Type B pancreatic cell (in vitro differentiated cells): ENCODE results near the gene GALNT8. TPM values are rescaled to one million over a fixed set of nuclear protein-coding genes. Genes with fewer than 3 reads are reported as not detected.

Experiments used
- DNase-seq: peaks from one replicate; pipeline ENCODE4 v3.0.0; 2021; ENCODE audit warnings: mixed read lengths; ENCODE audit not compliant: unreplicated experiment; ENCODE audit errors: extremely low spot score
- H3K27ac Mint-ChIP-seq: 2 replicates; pipeline ENCODE4 v1.8.0; 2021; ENCODE audit warnings: mild to moderate bottlenecking, mixed read lengths
- H3K27me3 Mint-ChIP-seq: 2 replicates; pipeline ENCODE4 v1.8.0; 2021; ENCODE audit warnings: mixed read lengths
- H3K36me3 Mint-ChIP-seq: 2 replicates; pipeline ENCODE4 v1.8.0; 2021; ENCODE audit warnings: mixed read lengths
- H3K4me1 Mint-ChIP-seq: one replicate; pipeline ENCODE4 v1.8.0; 2021; ENCODE audit warnings: mixed read lengths; ENCODE audit not compliant: unreplicated experiment
- H3K4me3 Mint-ChIP-seq: 2 replicates; pipeline ENCODE4 v1.8.0; 2021; ENCODE audit warnings: mild to moderate bottlenecking, mixed read lengths
- H3K9me3 Mint-ChIP-seq: 2 replicates; pipeline ENCODE4 v1.8.0; 2021; ENCODE audit warnings: mixed read lengths
- total RNA-seq: library from RNA; stranded (reverse); gene quantifications from 2 replicates; pipeline ENCODE4 v1.2.1, GENCODE V29; 2021; ENCODE audit warnings: low replicate concordance
- TF ChIP-seq, protein P1 (sequence below): fragments of 200-600 bp; sonication (generic); conservative IDR thresholded peaks from 2 replicates; pipeline ENCODE4 v1.5.0; 2021; ENCODE audit warnings: antibody characterized with exemption, mild to moderate bottlenecking

Gene GALNT8
- total RNA-seq, 1 donor from 2014 or later: 7.1 TPM

DNA sequence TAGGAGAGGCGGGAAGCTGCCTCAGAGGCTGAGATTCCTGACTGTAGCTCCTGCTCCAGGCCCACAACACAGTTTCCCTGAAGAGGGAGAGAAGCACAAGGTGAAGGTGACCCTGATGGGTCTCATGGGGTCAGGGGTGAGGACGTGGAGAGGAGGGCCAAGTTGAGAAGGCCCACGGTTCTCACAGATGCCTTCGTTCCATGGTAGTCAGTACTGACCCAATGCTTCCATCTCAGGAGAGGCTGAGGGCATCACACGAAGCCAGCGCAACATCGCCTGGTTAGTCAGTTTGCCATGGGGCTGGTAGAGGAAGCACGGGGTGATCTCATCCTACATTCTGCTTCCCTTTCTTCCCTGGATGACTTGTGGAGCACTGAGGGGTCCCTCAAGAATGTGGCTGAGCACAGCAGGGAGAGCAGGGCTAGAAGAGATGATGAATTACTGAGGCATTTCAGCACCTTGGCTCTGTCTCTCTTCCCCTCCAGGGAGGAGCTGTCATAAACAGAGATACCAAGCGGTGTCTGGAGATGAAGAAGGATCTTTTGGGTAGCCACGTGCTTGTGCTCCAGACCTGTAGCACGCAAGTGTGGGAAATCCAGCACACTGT is 51.9 kb downstream of the GALNT8 start:
- Mint-ChIP-seq H3K27me3 (peaks cover 22% of the 10 kb centered on the region), H3K27ac (no peak overlapping the region), H3K36me3 (no peaks in the 10 kb centered on the region), H3K4me1 (no peaks in the 10 kb centered on the region), H3K4me3 (no peak overlapping the region), H3K9me3 (no peaks in the 10 kb centered on the region)
- no peak for DNase-seq
- TF ChIP-seq, protein P1, sequence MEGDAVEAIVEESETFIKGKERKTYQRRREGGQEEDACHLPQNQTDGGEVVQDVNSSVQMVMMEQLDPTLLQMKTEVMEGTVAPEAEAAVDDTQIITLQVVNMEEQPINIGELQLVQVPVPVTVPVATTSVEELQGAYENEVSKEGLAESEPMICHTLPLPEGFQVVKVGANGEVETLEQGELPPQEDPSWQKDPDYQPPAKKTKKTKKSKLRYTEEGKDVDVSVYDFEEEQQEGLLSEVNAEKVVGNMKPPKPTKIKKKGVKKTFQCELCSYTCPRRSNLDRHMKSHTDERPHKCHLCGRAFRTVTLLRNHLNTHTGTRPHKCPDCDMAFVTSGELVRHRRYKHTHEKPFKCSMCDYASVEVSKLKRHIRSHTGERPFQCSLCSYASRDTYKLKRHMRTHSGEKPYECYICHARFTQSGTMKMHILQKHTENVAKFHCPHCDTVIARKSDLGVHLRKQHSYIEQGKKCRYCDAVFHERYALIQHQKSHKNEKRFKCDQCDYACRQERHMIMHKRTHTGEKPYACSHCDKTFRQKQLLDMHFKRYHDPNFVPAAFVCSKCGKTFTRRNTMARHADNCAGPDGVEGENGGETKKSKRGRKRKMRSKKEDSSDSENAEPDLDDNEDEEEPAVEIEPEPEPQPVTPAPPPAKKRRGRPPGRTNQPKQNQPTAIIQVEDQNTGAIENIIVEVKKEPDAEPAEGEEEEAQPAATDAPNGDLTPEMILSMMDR: no peak

DNA sequence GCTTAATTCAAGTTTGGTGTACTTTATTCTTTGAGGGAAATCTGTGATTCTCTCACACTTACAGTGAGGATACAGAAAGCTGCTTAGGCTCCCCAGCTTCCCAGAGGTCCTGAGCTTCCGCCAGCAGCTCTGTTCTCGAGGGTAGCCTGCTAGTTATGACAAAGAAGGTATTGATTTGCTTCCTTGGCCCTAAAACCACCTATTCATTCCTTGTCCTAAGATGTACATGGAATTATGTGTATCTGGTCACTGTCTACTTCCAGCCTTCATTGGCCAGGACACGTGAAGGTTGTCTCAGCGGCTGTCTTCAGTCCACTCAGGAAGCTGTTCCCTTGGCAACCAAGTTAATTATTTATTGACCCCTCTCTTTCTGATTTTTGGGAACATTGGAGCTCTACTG is 55.7 kb downstream of the GALNT8 start:
- DNase-seq: no peak
- no peaks in the 10 kb centered on the region for H3K4me1 Mint-ChIP-seq
- TF ChIP-seq, protein P1: no peak
- no peak overlapping the region for H3K27ac Mint-ChIP-seq
- no peak overlapping the region for H3K4me3 Mint-ChIP-seq
- H3K36me3 Mint-ChIP-seq: no peaks in the 10 kb centered on the region
- H3K9me3 Mint-ChIP-seq: no peaks in the 10 kb centered on the region
- H3K27me3 Mint-ChIP-seq: peaks cover 42% of the 10 kb centered on the region

DNA sequence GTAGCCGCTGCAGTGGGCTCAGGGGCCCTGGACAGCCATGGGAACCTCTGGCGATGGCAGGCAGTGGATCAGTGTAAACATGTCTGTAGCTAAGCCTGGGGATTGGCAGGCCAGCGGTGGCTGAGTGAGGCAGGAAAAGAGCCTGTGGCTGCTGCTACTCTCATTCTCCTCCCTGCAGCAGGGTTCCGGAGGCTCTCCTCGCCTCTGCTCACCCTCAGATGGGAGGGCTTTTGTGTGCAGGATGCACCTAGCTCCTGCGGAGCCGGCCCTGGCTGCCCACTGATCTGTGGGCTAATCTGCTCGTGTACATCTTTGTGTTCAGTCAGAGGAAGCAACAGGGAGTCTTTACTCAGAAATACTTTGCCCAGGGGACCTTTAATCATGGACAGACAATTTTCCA is 59.5 kb downstream of the GALNT8 start:
- TF ChIP-seq, protein P1: no peak
- Mint-ChIP-seq H3K27me3 (peaks cover 43% of the 10 kb centered on the region), H3K27ac (no peak overlapping the region), H3K9me3 (no peaks in the 10 kb centered on the region), H3K4me3 (no peak overlapping the region), H3K4me1 (no peaks in the 10 kb centered on the region), H3K36me3 (peaks cover 6% of the 10 kb centered on the region)
- no peak for DNase-seq

DNA sequence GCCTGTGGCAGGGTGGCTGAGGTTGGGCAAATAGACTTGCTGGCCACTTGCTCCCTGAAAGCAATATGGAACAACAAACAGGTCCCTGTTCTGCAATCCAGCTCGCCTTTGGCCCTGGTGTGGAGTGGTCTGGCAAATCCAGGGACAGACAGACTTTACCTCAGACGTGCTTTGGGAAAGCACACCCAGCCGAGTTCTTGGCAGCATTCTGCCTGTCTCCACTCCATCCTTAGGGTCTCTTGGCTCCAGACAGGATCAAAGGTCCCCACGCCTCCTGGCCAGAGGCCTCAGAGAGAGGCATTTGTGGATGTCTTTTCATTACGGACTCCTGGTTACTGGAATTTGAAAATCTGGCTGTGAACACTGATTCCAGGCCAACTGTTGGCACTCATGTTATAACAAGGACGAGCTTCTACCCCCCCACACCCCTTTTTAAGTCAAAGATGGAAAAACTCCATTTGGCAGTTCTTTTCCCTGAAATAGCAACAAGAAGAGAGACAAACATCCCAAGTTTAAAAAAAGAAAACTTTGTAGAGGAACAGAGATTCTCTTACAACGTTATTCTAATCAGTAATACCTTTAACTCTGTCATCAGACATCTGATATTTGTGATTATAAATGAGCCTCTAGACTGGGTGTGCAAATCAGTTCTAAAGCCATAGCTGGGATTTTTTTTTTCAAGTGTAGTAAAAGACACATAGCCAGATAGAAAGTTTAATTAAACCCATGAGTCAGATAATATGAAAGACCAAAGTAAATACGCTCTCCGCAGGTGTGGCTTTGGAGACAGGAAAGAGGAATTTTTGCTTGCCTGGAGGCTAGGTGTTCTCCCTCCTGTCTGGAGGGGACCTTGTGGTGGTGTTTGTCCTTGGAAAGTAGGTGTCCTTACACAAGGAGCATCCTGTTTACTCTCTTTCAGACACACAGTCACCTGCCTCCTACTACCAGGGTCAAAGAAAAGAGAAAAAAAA is 60.7 kb downstream of the GALNT8 start:
- peaks cover 10% of the 10 kb centered on the region for H3K36me3 Mint-ChIP-seq

DNA sequence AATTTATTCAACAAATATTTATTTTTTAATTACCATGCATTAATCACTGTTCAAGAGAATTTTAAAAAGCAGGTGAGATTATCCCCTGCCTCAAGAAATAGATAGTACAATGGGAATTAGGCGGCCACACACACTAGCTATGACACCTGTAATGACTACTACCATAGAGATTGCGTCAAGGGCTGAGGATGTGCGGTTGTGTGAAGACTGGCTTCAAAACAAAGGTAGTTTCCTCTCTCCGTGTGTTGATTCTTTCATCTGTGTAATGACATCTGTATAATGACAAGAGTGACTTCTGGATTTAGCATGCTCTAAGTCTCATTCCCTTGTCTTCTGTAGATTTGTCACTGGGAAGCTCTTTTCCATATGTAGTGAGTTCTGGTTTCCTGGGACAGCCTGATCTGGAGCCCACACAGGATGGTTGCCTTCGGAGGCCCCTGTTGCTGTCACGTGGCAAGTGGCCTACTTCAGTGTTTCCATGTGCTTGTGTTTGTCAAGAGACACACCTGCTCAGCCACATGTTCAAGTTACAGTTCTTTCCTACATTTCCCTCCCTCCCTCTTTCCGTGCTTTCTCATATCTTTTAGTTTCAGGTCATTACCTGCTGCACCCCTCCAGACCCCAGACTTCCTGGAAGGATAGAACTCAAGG is 64.3 kb downstream of the GALNT8 start:
- H3K4me3 Mint-ChIP-seq: no peak overlapping the region
- TF ChIP-seq, protein P1: no peak
- no peaks in the 10 kb centered on the region for H3K9me3 Mint-ChIP-seq
- H3K4me1 Mint-ChIP-seq: peaks cover 16% of the 10 kb centered on the region
- no peak for DNase-seq
- H3K27ac Mint-ChIP-seq: no peak overlapping the region
- peaks cover 10% of the 10 kb centered on the region for H3K36me3 Mint-ChIP-seq
- H3K27me3 Mint-ChIP-seq: peaks cover 55% of the 10 kb centered on the region

More for the DNA sequence above, 60.7 kb downstream of the GALNT8 start:
- no peaks in the 10 kb centered on the region for H3K4me1 Mint-ChIP-seq
- no peaks in the 10 kb centered on the region for H3K9me3 Mint-ChIP-seq
- TF ChIP-seq, protein P1: no peak
- H3K4me3 Mint-ChIP-seq: no peak overlapping the region
- no peak overlapping the region for H3K27ac Mint-ChIP-seq
- no peak for DNase-seq
- H3K27me3 Mint-ChIP-seq: peaks cover 46% of the 10 kb centered on the region
